ENCODE measurements around the gene RPL29.

DNA sequence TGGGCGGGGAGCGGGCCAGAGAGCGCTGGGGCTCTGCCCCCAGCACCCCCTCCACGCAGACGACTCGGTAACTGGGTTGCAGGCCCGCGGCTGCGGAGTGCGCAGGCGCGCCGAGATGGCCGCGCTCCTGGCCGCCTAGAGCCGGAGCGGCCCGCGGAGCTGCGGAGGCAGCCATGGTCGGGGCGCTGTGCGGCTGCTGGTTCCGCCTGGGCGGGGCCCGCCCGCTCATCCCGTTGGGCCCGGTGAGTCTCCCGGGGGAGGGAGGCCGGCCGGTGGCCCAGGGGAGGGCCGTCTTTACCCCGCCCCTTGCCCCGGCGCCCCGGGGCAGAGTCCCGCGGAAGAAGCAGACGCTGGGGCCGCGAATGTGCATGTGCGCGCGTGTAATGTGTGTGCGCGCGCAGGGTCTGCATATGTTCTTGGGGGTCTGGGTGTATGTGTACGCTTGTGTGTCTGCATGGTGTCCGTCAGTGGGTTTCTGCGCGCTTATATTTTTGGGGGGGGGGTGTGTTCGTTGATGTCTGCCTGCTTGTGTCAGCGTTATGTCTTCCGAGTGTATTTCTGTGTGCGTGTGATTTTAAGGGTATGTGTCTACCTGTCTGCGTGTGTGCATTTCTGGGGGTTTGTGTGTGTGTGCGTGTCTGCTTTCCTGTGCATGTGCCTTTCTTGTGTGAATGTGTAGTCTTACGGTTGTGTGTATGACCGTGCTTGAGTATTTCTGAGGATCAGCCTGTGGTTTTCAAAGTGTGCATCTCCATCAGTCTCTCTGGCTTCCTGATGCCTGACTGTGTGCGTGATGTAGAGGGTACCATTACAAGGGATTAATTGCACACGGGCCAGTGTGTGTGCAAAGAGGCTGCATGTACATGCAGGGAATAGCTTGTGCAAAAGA is 20.5 kb downstream of the RPL29 start, which contains the start of gene ABHD14A:
- no peak for TF ChIP-seq EZH2 (IDR thresholded peaks at IDR 0.05)
- TF ChIP-seq POLR2AphosphoS5 (IDR thresholded peaks at IDR 0.05; ENCODE audit: borderline replicate concordance, low read depth, low read length), result peak; percentile 45; the same call in 1 of the 2 replicates
- TF ChIP-seq FOXP2 (optimal IDR thresholded peaks at IDR 0.05; ENCODE audit: control extremely low read depth, extremely low read length, insufficient read depth), result no peak
